OCI-LY3 (cell line): Measurements from ENCODE around the gene TH.

Source experiments
- H2AFZ ChIP-seq: fragments of 200-600, 300-600 bp; shearing (Covaris generic); 2 replicates; pipeline ENCODE4 v1.6.0; 2014; ENCODE audit warnings: antibody characterized with exemption, low read depth, low read length
- H3K27ac ChIP-seq: fragments of 200-600, 300-600 bp; sonication (generic); 2 replicates; pipeline ENCODE4 v1.5.1; 2014; ENCODE audit warnings: mild to moderate bottlenecking, low read length, moderate library complexity, mixed read lengths
- H3K27me3 ChIP-seq: fragments of 200-600, 300-600 bp; sonication (generic); 2 replicates; pipeline ENCODE4 v1.6.1; 2014; ENCODE audit warnings: low read depth, low read length, mixed read lengths
- H3K36me3 ChIP-seq: fragments of 200-600, 300-600 bp; sonication (generic); replicated peaks from 2 replicates; pipeline ENCODE3; 2014; ENCODE audit warnings: low read depth, low read length, mixed read lengths
- H3K4me1 ChIP-seq: fragments of 300-600, 200-600 bp; sonication (generic); 2 replicates; pipeline ENCODE4 v1.6.1; 2014; ENCODE audit warnings: low read length, mixed read lengths
- H3K4me2 ChIP-seq: fragments of 200-600, 300-600 bp; sonication (generic); 2 replicates; pipeline ENCODE4 v1.6.1; 2014; ENCODE audit warnings: low read length, mixed read lengths
- H3K4me3 ChIP-seq: fragments of 300-600, 200-600 bp; sonication (generic); 2 replicates; pipeline ENCODE4 v1.5.1; 2014; ENCODE audit warnings: antibody characterized with exemption, mild to moderate bottlenecking, low read length, moderate library complexity
- H3K79me2 ChIP-seq: fragments of 300-600, 200-600 bp; shearing (Covaris generic); 2 replicates; pipeline ENCODE4 v1.6.1; 2014; ENCODE audit warnings: mild to moderate bottlenecking, low read length, mixed read lengths
- H3K9ac ChIP-seq: fragments of 300-600, 200-600 bp; shearing (Covaris generic); 2 replicates; pipeline ENCODE4 v1.6.0; 2014; ENCODE audit warnings: mild to moderate bottlenecking, low read length, moderate library complexity
- H3K9me3 ChIP-seq: fragments of 200-600, 300-600 bp; shearing (Covaris generic); 2 replicates; pipeline ENCODE4 v1.6.1; 2014; ENCODE audit warnings: low read length, mixed read lengths; ENCODE audit not compliant: insufficient read depth
- H4K20me1 ChIP-seq: fragments of 200-600, 300-600 bp; sonication (generic); 2 replicates; pipeline ENCODE4 v1.6.1; 2016; ENCODE audit warnings: low read length, mixed read lengths; ENCODE audit not compliant: insufficient read depth
- CTCF ChIP-seq: fragments of 200-600, 300-600 bp; sonication (generic); IDR thresholded peaks from 2 replicates; pipeline ENCODE4 v1.5.1; 2014; ENCODE audit warnings: antibody characterized with exemption, low read length, low read depth
- EZH2phosphoT487 ChIP-seq: fragments of 200-600 bp; shearing (Covaris generic); IDR thresholded peaks from 2 replicates; pipeline ENCODE4 v1.6.1; 2018; ENCODE audit warnings: antibody characterized with exemption, mixed run types, low read depth

TH gene

DNA sequence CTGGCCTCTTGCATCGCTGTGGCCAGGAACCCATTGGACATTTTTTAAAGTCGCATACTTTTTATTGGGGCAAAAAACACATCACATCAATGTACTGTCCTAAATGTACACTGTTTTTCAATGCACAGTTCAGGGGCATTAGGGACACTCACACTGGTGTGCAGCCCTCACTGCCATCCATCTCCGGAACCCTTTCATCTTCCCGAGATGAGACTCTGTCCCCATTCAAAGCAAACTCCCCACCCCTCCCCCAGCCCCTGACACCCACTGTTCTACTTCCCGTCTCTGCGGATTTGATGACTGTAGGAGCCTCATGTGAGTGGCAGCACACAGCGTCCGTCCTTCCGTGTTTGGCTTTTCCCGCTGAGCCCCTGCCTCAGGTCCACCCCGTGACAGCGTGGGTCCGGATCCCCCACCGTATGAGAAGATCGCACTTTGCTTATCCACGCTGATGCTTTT lies 41.8 kb upstream of the TH start:
- H3K4me3 ChIP-seq: no peak overlapping the region
- no peaks in the 10 kb centered on the region for H3K79me2 ChIP-seq
- H3K27me3 ChIP-seq: no peaks in the 10 kb centered on the region
- H3K4me2 ChIP-seq: no peak overlapping the region
- no peak for TF ChIP-seq CTCF
- no peak for TF ChIP-seq EZH2phosphoT487
- H2AFZ ChIP-seq: no peak overlapping the region
- H4K20me1 ChIP-seq: no peaks in the 10 kb centered on the region
- no peak overlapping the region for H3K27ac ChIP-seq
- no peaks in the 10 kb centered on the region for H3K36me3 ChIP-seq
- no peaks in the 10 kb centered on the region for H3K9me3 ChIP-seq
- no peak overlapping the region for H3K9ac ChIP-seq
- H3K4me1 ChIP-seq: no peaks in the 10 kb centered on the region

DNA sequence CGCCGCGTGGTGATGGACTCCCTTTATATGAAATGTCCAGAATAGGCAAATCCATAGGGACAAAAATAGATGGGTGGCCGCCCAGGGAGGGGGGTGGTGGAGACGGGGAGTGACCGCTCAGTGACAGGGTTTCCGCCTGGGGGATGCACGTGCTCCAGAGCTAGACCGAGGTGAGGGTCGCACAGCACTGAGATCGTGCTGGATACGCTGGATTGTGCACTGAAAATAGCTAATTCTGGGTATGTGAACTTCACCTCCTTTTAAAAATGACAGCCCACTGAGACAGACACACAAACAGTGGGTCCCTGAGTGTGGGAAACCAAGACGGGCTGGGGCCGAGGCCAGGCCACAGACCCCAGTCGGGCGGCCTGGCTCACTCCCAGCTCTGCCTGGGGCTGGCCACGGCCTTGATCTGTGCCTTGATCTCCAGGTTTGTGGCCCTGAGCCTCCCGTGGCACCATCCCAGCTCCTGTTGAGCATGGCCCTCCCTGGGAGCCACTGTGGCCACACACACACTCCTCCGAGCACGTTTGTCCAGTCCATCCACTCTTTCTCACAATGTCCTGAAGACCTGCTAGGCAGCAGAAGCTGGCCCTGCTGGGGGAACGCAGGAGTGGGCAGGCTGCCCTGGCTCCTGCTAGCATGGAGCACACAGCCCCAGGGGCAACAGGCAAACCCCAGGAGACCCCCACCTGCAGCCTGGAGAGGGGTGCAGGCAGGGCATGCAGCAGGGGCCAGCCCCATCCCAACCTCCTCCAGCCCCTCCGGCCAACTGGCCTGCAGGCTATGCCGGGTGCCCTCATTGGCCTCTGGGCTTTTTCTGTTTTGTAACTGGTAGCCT lies 41.0 kb upstream of the TH start:
- Histone ChIP-seq H3K4me3 (no peak overlapping the region), H3K79me2 (no peaks in the 10 kb centered on the region), H3K4me2 (no peak overlapping the region), H4K20me1 (no peaks in the 10 kb centered on the region), H3K36me3 (no peaks in the 10 kb centered on the region), H3K9me3 (no peaks in the 10 kb centered on the region), H3K9ac (no peak overlapping the region), H2AFZ (no peak overlapping the region), H3K27ac (no peak overlapping the region), H3K4me1 (no peaks in the 10 kb centered on the region), H3K27me3 (no peaks in the 10 kb centered on the region)
- TF ChIP-seq CTCF: no peak

GRCh38 chr11:2211113-2211971 lies 39.7 kb upstream of the TH start:
- Histone ChIP-seq H3K9me3 (no peaks in the 10 kb centered on the region), H3K4me2 (no peak overlapping the region), H3K4me3 (no peak overlapping the region)

More at GRCh38 chr11:2211113-2211971, 39.7 kb upstream of the TH start:
- no peaks in the 10 kb centered on the region for H4K20me1 ChIP-seq
- no peak overlapping the region for H3K9ac ChIP-seq
- no peaks in the 10 kb centered on the region for H3K4me1 ChIP-seq
- TF ChIP-seq EZH2phosphoT487 (no peak), CTCF (no peak)
- H3K79me2 ChIP-seq: no peaks in the 10 kb centered on the region
- H3K27me3 ChIP-seq: no peaks in the 10 kb centered on the region
- H2AFZ ChIP-seq: no peak overlapping the region
- H3K36me3 ChIP-seq: no peaks in the 10 kb centered on the region
- H3K27ac ChIP-seq: no peak overlapping the region
